Epidermal melanocyte (primary cell): Measurements from ENCODE around the gene UCHL3.

Experiments
- DNase-seq: peaks from one replicate; pipeline ENCODE4 v3.0.0; 2011; ENCODE audit warnings: low spot score; ENCODE audit not compliant: insufficient read length

Gene UCHL3

GRCh38 chr13:75547917-75548316, 1.7 kb upstream of the UCHL3 start:
- no peak for DNase-seq

- peak; percentile 28 for DNase-seq
Observed at GRCh38 chr13:75550159-75550567, 572 bp downstream of the UCHL3 start.

GRCh38 chr13:75554464-75554863, 4.9 kb downstream of the UCHL3 start:
- no peak for DNase-seq

- no peak for DNase-seq
Observed at GRCh38 chr13:75554981-75555380, 5.4 kb downstream of the UCHL3 start.

- DNase-seq, result no peak
Observed at GRCh38 chr13:75555836-75556235, 6.2 kb downstream of the UCHL3 start.

GRCh38 chr13:75556961-75557360, 7.4 kb downstream of the UCHL3 start:
- no peak for DNase-seq

GRCh38 chr13:75558145-75558840, 8.7 kb downstream of the UCHL3 start:
- no peak for DNase-seq

- DNase-seq, result peak; percentile 32
Observed at GRCh38 chr13:75566658-75567057, 17.1 kb downstream of the UCHL3 start.

GRCh38 chr13:75569576-75569975, 20.0 kb downstream of the UCHL3 start:
- no peak for DNase-seq

- no peak for DNase-seq
Observed at GRCh38 chr13:75579529-75579928, 29.9 kb downstream of the UCHL3 start.

- no peak for DNase-seq
Observed at GRCh38 chr13:75581874-75582640, 32.5 kb downstream of the UCHL3 start.

GRCh38 chr13:75583091-75583490, 33.5 kb downstream of the UCHL3 start:
- DNase-seq, result no peak

- DNase-seq, result no peak
Observed at GRCh38 chr13:75585153-75585552, 35.6 kb downstream of the UCHL3 start.

- no peak for DNase-seq
Observed at GRCh38 chr13:75587679-75588078, 38.1 kb downstream of the UCHL3 start.

GRCh38 chr13:75596657-75597182, 47.1 kb downstream of the UCHL3 start:
- DNase-seq, result no peak

GRCh38 chr13:75600371-75600770, 50.8 kb downstream of the UCHL3 start:
- DNase-seq, result no peak

- DNase-seq, result no peak
Observed at GRCh38 chr13:75603038-75603437, 53.4 kb downstream of the UCHL3 start.

GRCh38 chr13:75607447-75607846, 57.9 kb downstream of the UCHL3 start:
- DNase-seq, result no peak

GRCh38 chr13:75610466-75610865, 60.9 kb downstream of the UCHL3 start:
- DNase-seq, result no peak

GRCh38 chr13:75612354-75612753, 62.8 kb downstream of the UCHL3 start:
- DNase-seq, result no peak

GRCh38 chr13:75617230-75617629, 67.6 kb downstream of the UCHL3 start:
- no peak for DNase-seq

GRCh38 chr13:75618308-75618707, 68.7 kb downstream of the UCHL3 start:
- DNase-seq, result no peak

- no peak for DNase-seq
Observed at GRCh38 chr13:75620020-75620419, 70.4 kb downstream of the UCHL3 start.
